SU-DHL-6 (cell line): ENCODE data around the gene LHX3.

Source experiments
- CTCF ChIP-seq: fragments of 200-600 bp; sonication (generic); IDR thresholded peaks from one replicate; pipeline ENCODE4 v1.5.1; 2017; ENCODE audit warnings: antibody characterized with exemption, mild to moderate bottlenecking, low read length, moderate library complexity; ENCODE audit not compliant: insufficient read depth, poor library complexity, severe bottlenecking
- EZH2phosphoT487 ChIP-seq: fragments of 200-600 bp; sonication (generic), shearing (Covaris generic); conservative IDR thresholded peaks from 2 replicates; pipeline ENCODE4 v1.6.1; 2018; ENCODE audit warnings: mild to moderate bottlenecking, antibody characterized with exemption, low read length, moderate library complexity, mixed read lengths

GRCh38 chr9:136235171-136235570 is 30.2 kb upstream of the LHX3 start:
- TF ChIP-seq EZH2phosphoT487: no peak
- no peak for TF ChIP-seq CTCF
